NCI-H128 (cell line): ENCODE results near the gene IRX1.
A peak's percentile ranks its signal among the peaks of the same experiment; 100 is the strongest.

ENCODE experiments used
- DNase-seq: peaks from one replicate; lab custom pipeline; 2025; ENCODE audit not compliant: unreplicated experiment; lab: John Stamatoyannopoulos, UW

Gene IRX1

GRCh38 chr5:3595006-3595961 lies at the start of gene IRX1:
TSS of gene IRX1 (plus strand) at chr5:3595832. CDS start at chr5:3596106, 274 bp downstream.
- peak; percentile 59 for DNase-seq

GRCh38 chr5:3546028-3546427 lies 49.6 kb upstream of the IRX1 start:
- no peak for DNase-seq

- peak; percentile 7 for DNase-seq
Observed at GRCh38 chr5:3564116-3564515, 31.5 kb upstream of the IRX1 start.

- DNase-seq = no peak
Observed at GRCh38 chr5:3564827-3565518, 30.7 kb upstream of the IRX1 start.

GRCh38 chr5:3584724-3585531 lies 10.7 kb upstream of the IRX1 start:
- DNase-seq = no peak

- peak; percentile 40 for DNase-seq
Observed at GRCh38 chr5:3590161-3590966, 5.3 kb upstream of the IRX1 start.

- DNase-seq = no peak
Observed at GRCh38 chr5:3590967-3591900, 4.4 kb upstream of the IRX1 start.

- DNase-seq = no peak
Observed at GRCh38 chr5:3592298-3592697, 3.3 kb upstream of the IRX1 start.

- no peak for DNase-seq
Observed at GRCh38 chr5:3593771-3594509, 1.7 kb upstream of the IRX1 start.

GRCh38 chr5:3594510-3595005 lies 1.1 kb upstream of the IRX1 start:
- DNase-seq = no peak

GRCh38 chr5:3596261-3596825 lies 711 bp downstream of the IRX1 start:
- DNase-seq = no peak

- no peak for DNase-seq
Observed at GRCh38 chr5:3596857-3597166, 1.2 kb downstream of the IRX1 start.

- DNase-seq = no peak
Observed at GRCh38 chr5:3597167-3598007, 1.8 kb downstream of the IRX1 start.

GRCh38 chr5:3598207-3598606 lies 2.6 kb downstream of the IRX1 start:
- no peak for DNase-seq

GRCh38 chr5:3598769-3599211 lies 3.2 kb downstream of the IRX1 start:
- DNase-seq = no peak

- no peak for DNase-seq
Observed at GRCh38 chr5:3599226-3600105, 3.8 kb downstream of the IRX1 start.
